Measurements from ENCODE around the gene TMEM151A. TPM values are rescaled to one million over a fixed set of nuclear protein-coding genes. Genes with fewer than 3 reads are reported as not detected.

TMEM151A gene
- total and polyA plus RNA-seq, 4 donors: 0.05 to 0.13 TPM; not detected in 2

DNA sequence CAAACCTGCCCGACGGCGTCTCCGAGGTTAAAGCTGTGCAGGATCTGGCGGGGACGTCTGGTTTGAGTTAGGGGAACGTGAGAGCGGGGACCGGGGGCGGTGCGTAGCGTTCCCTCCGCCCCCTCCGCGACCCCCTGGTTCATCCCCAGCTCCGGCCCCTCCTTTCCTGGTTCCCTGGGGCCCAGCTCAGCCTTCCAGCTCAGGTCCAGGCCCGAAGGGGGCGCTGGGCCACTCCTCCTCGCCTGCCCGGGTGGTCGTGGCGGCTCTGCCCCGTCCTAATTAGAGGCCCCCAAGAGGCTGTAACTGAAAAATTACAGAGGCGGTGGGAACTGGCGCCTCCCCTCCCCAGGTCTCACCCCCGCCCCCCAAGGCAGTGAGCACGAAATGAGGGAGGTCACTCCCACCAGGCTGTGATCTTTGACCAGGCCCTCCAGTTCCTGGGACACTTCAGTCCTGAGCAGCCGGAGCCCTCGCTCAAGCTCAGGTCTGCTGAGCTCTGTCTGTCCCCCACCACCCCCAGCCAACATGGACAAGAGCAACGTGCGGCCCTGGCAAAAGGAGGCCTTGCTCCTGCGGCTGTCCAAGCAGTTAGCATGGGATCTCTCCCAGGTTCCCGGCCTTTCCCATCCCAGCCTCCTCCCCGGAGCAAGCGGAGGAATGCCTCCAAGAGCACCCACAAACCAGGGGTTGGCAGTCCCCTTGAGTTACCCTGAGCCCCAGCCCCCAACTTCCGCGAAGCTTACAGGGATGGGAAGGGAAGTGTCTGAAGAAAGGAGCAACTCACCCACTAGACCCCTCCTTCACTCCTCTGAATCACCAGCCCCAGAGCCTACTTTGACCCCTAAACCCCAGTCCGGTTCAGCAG is 21.9 kb downstream of the TMEM151A start (continued):
- TF ChIP-seq, protein P1, sequence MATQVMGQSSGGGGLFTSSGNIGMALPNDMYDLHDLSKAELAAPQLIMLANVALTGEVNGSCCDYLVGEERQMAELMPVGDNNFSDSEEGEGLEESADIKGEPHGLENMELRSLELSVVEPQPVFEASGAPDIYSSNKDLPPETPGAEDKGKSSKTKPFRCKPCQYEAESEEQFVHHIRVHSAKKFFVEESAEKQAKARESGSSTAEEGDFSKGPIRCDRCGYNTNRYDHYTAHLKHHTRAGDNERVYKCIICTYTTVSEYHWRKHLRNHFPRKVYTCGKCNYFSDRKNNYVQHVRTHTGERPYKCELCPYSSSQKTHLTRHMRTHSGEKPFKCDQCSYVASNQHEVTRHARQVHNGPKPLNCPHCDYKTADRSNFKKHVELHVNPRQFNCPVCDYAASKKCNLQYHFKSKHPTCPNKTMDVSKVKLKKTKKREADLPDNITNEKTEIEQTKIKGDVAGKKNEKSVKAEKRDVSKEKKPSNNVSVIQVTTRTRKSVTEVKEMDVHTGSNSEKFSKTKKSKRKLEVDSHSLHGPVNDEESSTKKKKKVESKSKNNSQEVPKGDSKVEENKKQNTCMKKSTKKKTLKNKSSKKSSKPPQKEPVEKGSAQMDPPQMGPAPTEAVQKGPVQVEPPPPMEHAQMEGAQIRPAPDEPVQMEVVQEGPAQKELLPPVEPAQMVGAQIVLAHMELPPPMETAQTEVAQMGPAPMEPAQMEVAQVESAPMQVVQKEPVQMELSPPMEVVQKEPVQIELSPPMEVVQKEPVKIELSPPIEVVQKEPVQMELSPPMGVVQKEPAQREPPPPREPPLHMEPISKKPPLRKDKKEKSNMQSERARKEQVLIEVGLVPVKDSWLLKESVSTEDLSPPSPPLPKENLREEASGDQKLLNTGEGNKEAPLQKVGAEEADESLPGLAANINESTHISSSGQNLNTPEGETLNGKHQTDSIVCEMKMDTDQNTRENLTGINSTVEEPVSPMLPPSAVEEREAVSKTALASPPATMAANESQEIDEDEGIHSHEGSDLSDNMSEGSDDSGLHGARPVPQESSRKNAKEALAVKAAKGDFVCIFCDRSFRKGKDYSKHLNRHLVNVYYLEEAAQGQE (IDR thresholded peaks at IDR 0.05): no peak
- no peak for TF ChIP-seq FOXA2 (IDR thresholded peaks at IDR 0.05)
- TF ChIP-seq, protein P2, sequence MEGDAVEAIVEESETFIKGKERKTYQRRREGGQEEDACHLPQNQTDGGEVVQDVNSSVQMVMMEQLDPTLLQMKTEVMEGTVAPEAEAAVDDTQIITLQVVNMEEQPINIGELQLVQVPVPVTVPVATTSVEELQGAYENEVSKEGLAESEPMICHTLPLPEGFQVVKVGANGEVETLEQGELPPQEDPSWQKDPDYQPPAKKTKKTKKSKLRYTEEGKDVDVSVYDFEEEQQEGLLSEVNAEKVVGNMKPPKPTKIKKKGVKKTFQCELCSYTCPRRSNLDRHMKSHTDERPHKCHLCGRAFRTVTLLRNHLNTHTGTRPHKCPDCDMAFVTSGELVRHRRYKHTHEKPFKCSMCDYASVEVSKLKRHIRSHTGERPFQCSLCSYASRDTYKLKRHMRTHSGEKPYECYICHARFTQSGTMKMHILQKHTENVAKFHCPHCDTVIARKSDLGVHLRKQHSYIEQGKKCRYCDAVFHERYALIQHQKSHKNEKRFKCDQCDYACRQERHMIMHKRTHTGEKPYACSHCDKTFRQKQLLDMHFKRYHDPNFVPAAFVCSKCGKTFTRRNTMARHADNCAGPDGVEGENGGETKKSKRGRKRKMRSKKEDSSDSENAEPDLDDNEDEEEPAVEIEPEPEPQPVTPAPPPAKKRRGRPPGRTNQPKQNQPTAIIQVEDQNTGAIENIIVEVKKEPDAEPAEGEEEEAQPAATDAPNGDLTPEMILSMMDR (IDR thresholded peaks at IDR 0.05; ENCODE audit: low read depth, low read length, missing input control): no peak

DNA sequence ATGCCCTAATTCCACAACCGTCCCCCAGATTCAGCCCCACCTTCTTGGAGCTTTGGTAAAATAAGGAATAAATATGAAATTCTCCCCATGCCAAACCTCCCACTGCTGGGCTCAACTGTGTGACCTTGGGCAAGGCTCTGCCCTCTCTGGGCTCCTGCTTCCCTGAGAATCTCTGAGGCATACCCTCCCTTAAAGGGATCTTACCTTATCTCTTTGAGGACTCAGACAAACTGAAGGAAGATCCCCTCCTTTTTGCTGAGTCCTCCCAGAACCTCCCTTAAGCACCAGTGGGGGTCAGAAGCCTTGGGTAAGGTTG is 22.4 kb downstream of the TMEM151A start:
- Histone ChIP-seq H3K36me3 (ENCODE audit: control insufficient read depth in 4 of 4, insufficient read depth in 3 of 4, low read depth in 1 of 4, low read length in 3 of 4) (no peaks in the 10 kb centered on the region), H3K27me3 (ENCODE audit: control insufficient read depth in 4 of 4, insufficient read depth in 4 of 4, low read length in 3 of 4) (no peaks in the 10 kb centered on the region), H3K27ac (ENCODE audit: low read depth in 1 of 2, low read length in 2 of 2) (peak overlapping the region in 1 of 2 donors; percentile 86), H3K4me3 (ENCODE audit: low read depth in 1 of 3, low read length in 3 of 3) (no peak overlapping the region), H3K9ac (ENCODE audit: low read depth in 1 of 2, low read length in 2 of 2) (no peak overlapping the region), H3K4me1 (ENCODE audit: control insufficient read depth in 4 of 4, insufficient read depth in 4 of 4, low read length in 3 of 4) (peaks cover 7 to 24% (median 13%) of the 10 kb centered on the region in 4 donors), H3K9me3 (ENCODE audit: control insufficient read depth in 4 of 4, low read length in 3 of 4) (no peaks in the 10 kb centered on the region)
- 85% methylated on average over 1 of the region's 1 CpG for WGBS
- no peak for DNase-seq (ENCODE audit: low spot score)
- TF ChIP-seq HNF4A (conservative IDR thresholded peaks at IDR 0.05): no peak
- TF ChIP-seq, protein P3, sequence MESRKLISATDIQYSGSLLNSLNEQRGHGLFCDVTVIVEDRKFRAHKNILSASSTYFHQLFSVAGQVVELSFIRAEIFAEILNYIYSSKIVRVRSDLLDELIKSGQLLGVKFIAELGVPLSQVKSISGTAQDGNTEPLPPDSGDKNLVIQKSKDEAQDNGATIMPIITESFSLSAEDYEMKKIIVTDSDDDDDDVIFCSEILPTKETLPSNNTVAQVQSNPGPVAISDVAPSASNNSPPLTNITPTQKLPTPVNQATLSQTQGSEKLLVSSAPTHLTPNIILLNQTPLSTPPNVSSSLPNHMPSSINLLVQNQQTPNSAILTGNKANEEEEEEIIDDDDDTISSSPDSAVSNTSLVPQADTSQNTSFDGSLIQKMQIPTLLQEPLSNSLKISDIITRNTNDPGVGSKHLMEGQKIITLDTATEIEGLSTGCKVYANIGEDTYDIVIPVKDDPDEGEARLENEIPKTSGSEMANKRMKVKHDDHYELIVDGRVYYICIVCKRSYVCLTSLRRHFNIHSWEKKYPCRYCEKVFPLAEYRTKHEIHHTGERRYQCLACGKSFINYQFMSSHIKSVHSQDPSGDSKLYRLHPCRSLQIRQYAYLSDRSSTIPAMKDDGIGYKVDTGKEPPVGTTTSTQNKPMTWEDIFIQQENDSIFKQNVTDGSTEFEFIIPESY (IDR thresholded peaks at IDR 0.05): no peak
- TF ChIP-seq JUND (IDR thresholded peaks at IDR 0.05): no peak
- TF ChIP-seq, protein P2 (IDR thresholded peaks at IDR 0.05; ENCODE audit: low read depth, low read length, missing input control): no peak
- TF ChIP-seq YY1 (IDR thresholded peaks at IDR 0.05): no peak

Measured in liver (tissue), 9 donors.